Heart left ventricle (tissue), 16 donors: ENCODE measurements around the gene DMKN. TPM values are rescaled to one million over a fixed set of nuclear protein-coding genes. Genes with fewer than 3 reads are reported as not detected.
A peak's percentile ranks its signal among the peaks of the same experiment; 100 is the strongest.

ENCODE experiments used
- ATAC-seq, 4 donors: fragments of 200-7000 bp; cut with Tn5 transposase; one replicate each; pipeline ENCODE4 v1.9.1; 2020 to 2022; ENCODE audit warnings: moderate library complexity in 4 of 4, mild to moderate bottlenecking in 3 of 4, moderate number of reproducible peaks in 1 of 4
- DNase-seq, 5 donors: peaks; one replicate each; pipeline ENCODE4 v3.0.0-alpha.2; 2020
- H3K27ac ChIP-seq, 12 donors: fragments of 200-600 bp; sonication (generic) in 4 of 12; one replicate each; pipeline versions ENCODE4 v1.5.0 to v1.8.0; 2016 to 2022; ENCODE audit warnings: mild to moderate bottlenecking in 2 of 12
- H3K27me3 ChIP-seq, 9 donors: fragments of 200-600 bp; sonication (generic) in 2 of 9; one replicate each; pipeline versions ENCODE4 v1.5.1 to v1.8.0; 2016 to 2022; ENCODE audit warnings: mild to moderate bottlenecking in 3 of 9
- H3K36me3 ChIP-seq, 9 donors: fragments of 200-600 bp; sonication (generic) in 2 of 9; one replicate each; pipeline versions ENCODE4 v1.5.0 to v1.8.0; 2018 to 2022; ENCODE audit warnings: mild to moderate bottlenecking in 2 of 9
- H3K4me1 ChIP-seq, 12 donors: fragments of 200-600 bp; sonication (generic) in 4 of 12; one replicate each; pipeline versions ENCODE4 v1.5.0 to v1.8.0; 2016 to 2022; ENCODE audit warnings: mild to moderate bottlenecking in 3 of 12
- H3K4me3 ChIP-seq, 12 donors: fragments of 200-600 bp; sonication (generic) in 4 of 12; one replicate each; pipeline versions ENCODE4 v1.5.0 to v1.8.0; 2017 to 2022; ENCODE audit warnings: mild to moderate bottlenecking in 9 of 12, moderate library complexity in 4 of 12
- H3K9me3 ChIP-seq, 12 donors: fragments of 200-600 bp; sonication (generic) in 4 of 12; one replicate each; pipeline versions ENCODE4 v1.5.0 to v1.8.0; 2016 to 2022; ENCODE audit warnings: mild to moderate bottlenecking in 1 of 12
- POLR2A ChIP-seq, 2 donors: fragments of 450-650 bp; IDR thresholded peaks; one replicate each; pipeline ENCODE4 v1.6.1; 2017; ENCODE audit warnings: antibody characterized with exemption in 2 of 2, mild to moderate bottlenecking in 2 of 2, moderate library complexity in 2 of 2
- WGBS, 4 donors: extraction: QIAGEN DNeasy Blood & Tissue Kit in 2 of 4; methylation state at CpG; one replicate each; pipeline versions ENCODE4 v1.1.5 to v1.1.7; 2013 to 2018; 5-methylcytosine and 5-hydroxymethylcytosine counted together
- intact Hi-C, 10 donors: fragments of 100-400 bp; cut with DNase I; formaldehyde crosslinking; loops; one replicate each; pipeline versions ENCODE4 v1.11.1 to v1.14.2; 2022
- polyA plus RNA-seq, 2 donors: library from polyadenylated mRNA; stranded (reverse); fragments of 200-250 nt; gene quantifications; one replicate each; pipeline ENCODE4 v1.2.3, GENCODE V29; 2013
- total RNA-seq, 9 donors: library from RNA; depleted of rRNA in 2 of 9; stranded (reverse); fragments of >200 nt in 2 of 9; fragmentation: NEBNext Ultra II Directional in 3 of 9; extraction: Animal tissue kit (Norgen Biotek cat#: 25700) in 3 of 9; gene quantifications; one replicate each; pipeline versions ENCODE4 v1.1.0 to v1.2.4, GENCODE V29; 2016 to 2023
- TF ChIP-seq, protein P1 (sequence below), 12 donors: fragments of 200-600 bp; sonication (generic) in 4 of 12; IDR thresholded peaks; one replicate each; pipeline versions ENCODE4 v1.5.0 to v1.8.0; 2018 to 2022; ENCODE audit warnings: antibody characterized with exemption in 12 of 12, mild to moderate bottlenecking in 5 of 12
- donor health status: ischemic (EF 13 %, LVEDD 7.1; RV severe dilation, severe dysfunction).
- donor health status: healthy with polysubstance abuse.
- donor health status: DM: no; HTN: yes; CAD: no.
- donor health status: DM: no; HTN: no; CAD: no.
- donor health status: ischemic (EF 25% LVEDD 6.9; RV normal size, moderate dysfunction).
- donor health status: ischemic (EF 25% LVEDD 5.7; RV mildly dilated, moderate dysfunction).
- donor health status: healthy.
- donor health status: DM: yes; HTN: yes; CAD: no.
- donor health status: ischemic (EF 35%, LVEDD 5.7; RV mildly dilated, moderate dysfunction).
- donor health status: nonischemic (EF 11% LVEDD 7.7; RV severe dilation, severe dysfunction).
- donor health status: DM: yes; HTN: yes; CAD: no.
- donor health status: PGD.
- donor health status: ischemic (EF 29% LVEDD 5.4; RV normal size, mild dysfunction).
- donor health status: nonischemic (EF 23%, LVEDD 6.1; RV moderate dilation, normal function).

Gene DMKN
- total and polyA plus RNA-seq, 11 donors = 7.8 to 38.8 (median 13.0) TPM

DNA sequence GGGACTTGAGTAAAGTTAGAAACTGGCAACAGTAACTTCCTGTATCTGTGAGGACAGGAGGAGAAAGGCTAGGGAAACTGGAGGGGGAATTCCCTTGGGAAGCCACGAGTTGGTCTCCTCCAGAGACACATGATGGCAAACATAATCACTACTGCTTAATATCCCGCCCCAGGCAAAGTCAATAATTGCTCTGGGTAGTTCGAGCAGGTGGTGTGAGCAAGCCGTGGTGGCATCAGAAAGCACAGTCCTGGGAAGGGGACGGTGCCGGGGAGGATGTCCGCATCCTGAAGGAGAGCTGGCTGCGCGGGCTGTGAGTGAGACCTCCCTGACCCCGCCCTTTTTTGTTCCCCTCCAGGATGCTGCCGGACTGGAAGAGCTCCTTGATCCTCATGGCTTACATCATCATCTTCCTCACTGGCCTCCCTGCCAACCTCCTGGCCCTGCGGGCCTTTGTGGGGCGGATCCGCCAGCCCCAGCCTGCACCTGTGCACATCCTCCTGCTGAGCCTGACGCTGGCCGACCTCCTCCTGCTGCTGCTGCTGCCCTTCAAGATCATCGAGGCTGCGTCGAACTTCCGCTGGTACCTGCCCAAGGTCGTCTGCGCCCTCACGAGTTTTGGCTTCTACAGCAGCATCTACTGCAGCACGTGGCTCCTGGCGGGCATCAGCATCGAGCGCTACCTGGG is 63.9 kb downstream of the DMKN start:
- WGBS, 4 donors = 58 to 66% (median 65%) methylated on average over 27 of the region's 27 CpGs
- Histone ChIP-seq H3K27ac (peak overlapping the region in 1 of 12 donors; percentile 77), H3K36me3 (no peaks in the 10 kb centered on the region), H3K4me1 (peaks cover 0 to 70% (median 3%) of the 10 kb centered on the region in 12 donors), H3K27me3 (peaks cover 0 to 3% (median 0%) of the 10 kb centered on the region in 9 donors), H3K4me3 (peak overlapping the region in 1 of 12 donors; percentile 33), H3K9me3 (no peaks in the 10 kb centered on the region)
- DNase-seq (no peak), ATAC-seq (peak in 3 of 4 donors; percentile 13 to 30 (median 16))
- TF ChIP-seq, protein P1, sequence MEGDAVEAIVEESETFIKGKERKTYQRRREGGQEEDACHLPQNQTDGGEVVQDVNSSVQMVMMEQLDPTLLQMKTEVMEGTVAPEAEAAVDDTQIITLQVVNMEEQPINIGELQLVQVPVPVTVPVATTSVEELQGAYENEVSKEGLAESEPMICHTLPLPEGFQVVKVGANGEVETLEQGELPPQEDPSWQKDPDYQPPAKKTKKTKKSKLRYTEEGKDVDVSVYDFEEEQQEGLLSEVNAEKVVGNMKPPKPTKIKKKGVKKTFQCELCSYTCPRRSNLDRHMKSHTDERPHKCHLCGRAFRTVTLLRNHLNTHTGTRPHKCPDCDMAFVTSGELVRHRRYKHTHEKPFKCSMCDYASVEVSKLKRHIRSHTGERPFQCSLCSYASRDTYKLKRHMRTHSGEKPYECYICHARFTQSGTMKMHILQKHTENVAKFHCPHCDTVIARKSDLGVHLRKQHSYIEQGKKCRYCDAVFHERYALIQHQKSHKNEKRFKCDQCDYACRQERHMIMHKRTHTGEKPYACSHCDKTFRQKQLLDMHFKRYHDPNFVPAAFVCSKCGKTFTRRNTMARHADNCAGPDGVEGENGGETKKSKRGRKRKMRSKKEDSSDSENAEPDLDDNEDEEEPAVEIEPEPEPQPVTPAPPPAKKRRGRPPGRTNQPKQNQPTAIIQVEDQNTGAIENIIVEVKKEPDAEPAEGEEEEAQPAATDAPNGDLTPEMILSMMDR (IDR thresholded peaks at IDR 0.05) = no peak
- TF ChIP-seq POLR2A (IDR thresholded peaks at IDR 0.05) = no peak
- intact Hi-C loops = no loop called here

DNA sequence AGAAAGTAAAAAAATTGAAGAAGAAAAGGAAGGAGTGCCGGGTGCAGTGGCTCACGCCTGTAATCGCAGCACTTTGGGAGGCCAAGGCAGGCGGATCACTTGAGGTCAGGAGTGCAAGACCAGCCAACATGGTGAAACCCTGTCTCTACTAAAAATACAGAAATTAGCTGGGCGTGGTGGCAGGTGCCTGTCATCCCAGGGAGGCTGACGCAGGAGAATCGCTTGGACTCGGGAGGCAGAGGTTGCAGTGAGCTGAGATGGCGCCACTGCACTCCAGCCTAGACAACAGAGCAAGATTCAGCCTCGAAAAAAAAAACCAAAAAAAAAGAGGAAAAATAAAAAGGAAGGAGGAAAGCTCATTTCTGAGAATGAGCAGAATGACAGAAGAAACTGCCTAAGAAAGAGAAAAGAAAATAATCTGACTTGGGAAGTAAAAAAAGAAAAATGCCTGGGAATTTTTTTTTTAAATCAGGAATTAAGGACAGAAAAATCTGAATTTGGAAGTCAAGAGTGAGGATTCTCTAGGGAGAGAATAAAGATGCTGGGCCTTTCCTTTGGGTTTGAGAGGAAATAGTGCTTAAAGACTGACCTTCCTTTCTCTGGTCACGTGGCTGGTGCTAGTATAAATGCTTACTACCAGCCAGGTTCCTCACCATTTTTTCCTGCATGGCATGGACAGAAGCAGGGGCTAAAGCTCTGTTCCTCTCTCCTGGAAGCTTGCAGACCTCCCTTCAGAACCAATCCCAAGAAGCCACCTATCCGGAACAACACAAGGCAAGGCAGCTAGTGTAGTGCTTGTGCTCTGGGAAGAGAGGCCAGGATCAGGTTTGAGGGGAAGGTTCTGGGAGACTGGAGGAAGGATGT is 65.6 kb downstream of the DMKN start, which contains the start of gene FFAR2:
FFAR2 (plus strand) TSS at position 652 of the 864 bp plus-strand sequence. CDS start 1,458 bp downstream, outside the sequence.
- intact Hi-C loops = no loop called here
- Histone ChIP-seq H3K4me1 (peaks cover 0 to 70% (median 3%) of the 10 kb centered on the region in 12 donors), H3K4me3 (peak within 1 kb of the TSS in 1 of 12 donors; percentile 33), H3K36me3 (no peaks in the 10 kb centered on the region), H3K27ac (peak within 1 kb of the TSS in 2 of 12 donors; percentile 40 to 77), H3K9me3 (no peaks in the 10 kb centered on the region), H3K27me3 (peaks cover 0 to 3% (median 0%) of the 10 kb centered on the region in 9 donors)
- TF ChIP-seq, protein P1 (IDR thresholded peaks at IDR 0.05) = no peak
- no peak for TF ChIP-seq POLR2A (IDR thresholded peaks at IDR 0.05)
- WGBS, 4 donors = 84 to 88% (median 86%) methylated on average over 12 of the region's 12 CpGs
- DNase-seq (no peak), ATAC-seq (no peak)

Other genes with a start within 250 kb of the DMKN start
- 100 to 1,000 TPM; 138 to 201 (median 159) TPM for gene USF2, start 244.7 kb downstream of the DMKN start, total RNA-seq
- 100 to 1,000 TPM; 134 to 251 TPM for gene USF2, start 244.7 kb downstream of the DMKN start, polyA plus RNA-seq
- gene HAMP, start 231.1 kb downstream of the DMKN start, total RNA-seq = 1 to 10 TPM in 2 of 9 donors, under 1 TPM in 2, not detected in 5; 0.19 to 2.4 (median 1.1) TPM
- 10 to 100 TPM in 1 of 2 donors, not detected in 1; 22.0 TPM for gene HAMP, start 231.1 kb downstream of the DMKN start, polyA plus RNA-seq
- gene MAG, start 221.5 kb downstream of the DMKN start, total RNA-seq = under 1 TPM in 1 of 9 donors, not detected in 8; 0.72 TPM
- gene MAG, start 221.5 kb downstream of the DMKN start, polyA plus RNA-seq = under 1 TPM in 1 of 2 donors, not detected in 1; 0.30 TPM
- 1 to 10 TPM in 5 of 9 donors, under 1 TPM in 2, not detected in 2; 0.20 to 3.3 (median 1.2) TPM for gene CD22, start 184.5 kb downstream of the DMKN start, total RNA-seq
- gene CD22, start 184.5 kb downstream of the DMKN start, polyA plus RNA-seq = under 1 TPM; 0.11 to 0.36 TPM
- gene FFAR1, start 165.7 kb downstream of the DMKN start, total RNA-seq = not detected
- not detected for gene FFAR1, start 165.7 kb downstream of the DMKN start, polyA plus RNA-seq
- under 1 TPM in 1 of 9 donors, not detected in 8; 0.96 TPM for gene FFAR3, start 155.2 kb downstream of the DMKN start, total RNA-seq
- under 1 TPM; 0.11 to 0.15 TPM for gene FFAR3, start 155.2 kb downstream of the DMKN start, polyA plus RNA-seq
- gene GPR42, start 142.6 kb downstream of the DMKN start, total RNA-seq = not detected
- not detected for gene GPR42, start 142.6 kb downstream of the DMKN start, polyA plus RNA-seq
- gene FFAR2, start 65.4 kb downstream of the DMKN start, total RNA-seq = 1 to 10 TPM in 2 of 9 donors, under 1 TPM in 6, not detected in 1; 0.12 to 3.4 (median 0.40) TPM
- under 1 TPM in 1 of 2 donors, not detected in 1; 0.15 TPM for gene FFAR2, start 65.4 kb downstream of the DMKN start, polyA plus RNA-seq
- gene KRTDAP, start 23.2 kb downstream of the DMKN start, total RNA-seq = not detected
- not detected for gene KRTDAP, start 23.2 kb downstream of the DMKN start, polyA plus RNA-seq
- not detected for gene SBSN, start 14.7 kb upstream of the DMKN start, total RNA-seq
- gene SBSN, start 14.7 kb upstream of the DMKN start, polyA plus RNA-seq = not detected
- gene GAPDHS, start 19.8 kb upstream of the DMKN start, total RNA-seq = not detected
- gene GAPDHS, start 19.8 kb upstream of the DMKN start, polyA plus RNA-seq = not detected
- 100 to 1,000 TPM in 3 of 9 donors, 10 to 100 TPM in 6; 68.9 to 121 (median 81.6) TPM for gene TMEM147, start 32.0 kb upstream of the DMKN start, total RNA-seq
- gene TMEM147, start 32.0 kb upstream of the DMKN start, polyA plus RNA-seq = 100 to 1,000 TPM; 103 to 191 TPM
- not detected for gene ATP4A, start 50.0 kb upstream of the DMKN start, total RNA-seq
- gene ATP4A, start 50.0 kb upstream of the DMKN start, polyA plus RNA-seq = not detected
- gene PMIS2, start 72.5 kb upstream of the DMKN start, total RNA-seq = not detected
- gene PMIS2, start 72.5 kb upstream of the DMKN start, polyA plus RNA-seq = not detected
- 1 to 10 TPM; 1.9 to 9.0 (median 3.9) TPM for gene HAUS5, start 99.1 kb upstream of the DMKN start, total RNA-seq
- 1 to 10 TPM; 3.8 to 4.9 TPM for gene HAUS5, start 99.1 kb upstream of the DMKN start, polyA plus RNA-seq
- gene RBM42, start 115.4 kb upstream of the DMKN start, total RNA-seq = 10 to 100 TPM; 47.4 to 70.0 (median 57.5) TPM
- 10 to 100 TPM; 63.1 to 89.2 TPM for gene RBM42, start 115.4 kb upstream of the DMKN start, polyA plus RNA-seq
- gene ETV2, start 128.1 kb upstream of the DMKN start, total RNA-seq = 1 to 10 TPM in 1 of 9 donors, under 1 TPM in 6, not detected in 2; 0.23 to 1.6 (median 0.62) TPM
- 1 to 10 TPM in 1 of 2 donors, under 1 TPM in 1; 0.46 to 1.3 TPM for gene ETV2, start 128.1 kb upstream of the DMKN start, polyA plus RNA-seq
- gene COX6B1, start 134.7 kb upstream of the DMKN start, total RNA-seq = 1,000 to 10,000 TPM in 8 of 9 donors, 100 to 1,000 TPM in 1; 944 to 3,219 (median 1,334) TPM
- 1,000 to 10,000 TPM; 1,378 to 4,659 TPM for gene COX6B1, start 134.7 kb upstream of the DMKN start, polyA plus RNA-seq
- not detected for gene UPK1A, start 152.9 kb upstream of the DMKN start, total RNA-seq
- gene UPK1A, start 152.9 kb upstream of the DMKN start, polyA plus RNA-seq = not detected
- under 1 TPM in 1 of 9 donors, not detected in 8; 0.24 TPM for gene ZBTB32, start 190.9 kb upstream of the DMKN start, total RNA-seq
- gene ZBTB32, start 190.9 kb upstream of the DMKN start, polyA plus RNA-seq = not detected
- gene KMT2B, start 204.4 kb upstream of the DMKN start, total RNA-seq = 10 to 100 TPM; 11.3 to 24.5 (median 15.7) TPM
- gene KMT2B, start 204.4 kb upstream of the DMKN start, polyA plus RNA-seq = 10 to 100 TPM; 13.9 to 15.8 TPM
- 10 to 100 TPM in 1 of 9 donors, 1 to 10 TPM in 7, under 1 TPM in 1; 0.74 to 25.2 (median 3.6) TPM for gene IGFLR1, start 228.8 kb upstream of the DMKN start, total RNA-seq
- 10 to 100 TPM in 1 of 2 donors, 1 to 10 TPM in 1; 3.4 to 10.8 TPM for gene IGFLR1, start 228.8 kb upstream of the DMKN start, polyA plus RNA-seq
- 10 to 100 TPM; 14.3 to 32.8 (median 20.9) TPM for gene U2AF1L4, start 231.8 kb upstream of the DMKN start, total RNA-seq
- 10 to 100 TPM in 1 of 2 donors, 1 to 10 TPM in 1; 7.2 to 27.1 TPM for gene U2AF1L4, start 231.8 kb upstream of the DMKN start, polyA plus RNA-seq
- 10 to 100 TPM; 25.2 to 69.0 (median 40.9) TPM for gene PSENEN, start 232.0 kb upstream of the DMKN start, total RNA-seq
- 10 to 100 TPM; 52.6 to 95.1 TPM for gene PSENEN, start 232.0 kb upstream of the DMKN start, polyA plus RNA-seq
- 10 to 100 TPM in 3 of 9 donors, 1 to 10 TPM in 6; 3.7 to 12.2 (median 7.6) TPM for gene LIN37, start 234.9 kb upstream of the DMKN start, total RNA-seq
- gene LIN37, start 234.9 kb upstream of the DMKN start, polyA plus RNA-seq = 10 to 100 TPM; 20.1 to 23.0 TPM
- 1,000 to 10,000 TPM in 1 of 9 donors, 100 to 1,000 TPM in 8; 226 to 1,012 (median 652) TPM for gene HSPB6, start 243.4 kb upstream of the DMKN start, total RNA-seq
- 100 to 1,000 TPM; 156 to 457 TPM for gene HSPB6, start 243.4 kb upstream of the DMKN start, polyA plus RNA-seq
- gene PROSER3, start 244.5 kb upstream of the DMKN start, total RNA-seq = 10 to 100 TPM in 4 of 9 donors, 1 to 10 TPM in 5; 1.9 to 19.7 (median 9.7) TPM
- 10 to 100 TPM in 1 of 2 donors, 1 to 10 TPM in 1; 6.0 to 12.8 TPM for gene PROSER3, start 244.5 kb upstream of the DMKN start, polyA plus RNA-seq